Transverse colon (tissue), 3 donors: ENCODE results near the gene GPC6.

ENCODE experiments used
- POLR2A ChIP-seq: fragments of 450-650 bp; IDR thresholded peaks from one replicate; pipeline ENCODE4 v1.6.1; 2016; ENCODE audit warnings: antibody characterized with exemption, mild to moderate bottlenecking, moderate library complexity
- TF ChIP-seq, protein P1 (sequence below), 5 experiments: fragments of 200-600 bp in 3 of 5; fragments of 450-650 bp in 2 of 5; sonication (generic) in 3 of 5; IDR thresholded peaks; 1 replicate in 2 of 5; 2 replicates in 3 of 5; pipeline ENCODE4 v1.5.1; 2016 to 2017; ENCODE audit warnings: antibody characterized with exemption in 5 of 5, inconsistent platforms in 3 of 5, mild to moderate bottlenecking in 2 of 5, moderate library complexity in 1 of 5

DNA sequence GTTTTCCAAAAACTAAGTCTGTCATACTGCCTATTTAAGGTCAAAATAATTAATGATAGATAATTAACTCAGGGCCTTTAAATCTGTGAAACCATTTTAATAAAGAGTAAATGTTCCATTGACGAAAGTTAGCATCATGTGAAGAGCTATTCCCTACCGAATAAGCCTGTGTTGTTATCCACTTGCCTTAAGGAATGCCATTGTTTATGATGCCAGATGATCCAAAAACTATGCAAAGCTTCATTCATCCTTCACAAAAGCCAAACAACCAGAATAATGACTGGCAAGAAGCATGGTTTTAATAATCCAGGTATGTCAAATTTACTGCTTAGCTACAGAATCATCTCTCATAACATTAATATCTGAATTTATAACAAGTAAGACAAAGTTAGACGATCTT is 6.5 kb upstream of the GPC6 start:
- TF ChIP-seq POLR2A: no peak
- TF ChIP-seq, protein P1, sequence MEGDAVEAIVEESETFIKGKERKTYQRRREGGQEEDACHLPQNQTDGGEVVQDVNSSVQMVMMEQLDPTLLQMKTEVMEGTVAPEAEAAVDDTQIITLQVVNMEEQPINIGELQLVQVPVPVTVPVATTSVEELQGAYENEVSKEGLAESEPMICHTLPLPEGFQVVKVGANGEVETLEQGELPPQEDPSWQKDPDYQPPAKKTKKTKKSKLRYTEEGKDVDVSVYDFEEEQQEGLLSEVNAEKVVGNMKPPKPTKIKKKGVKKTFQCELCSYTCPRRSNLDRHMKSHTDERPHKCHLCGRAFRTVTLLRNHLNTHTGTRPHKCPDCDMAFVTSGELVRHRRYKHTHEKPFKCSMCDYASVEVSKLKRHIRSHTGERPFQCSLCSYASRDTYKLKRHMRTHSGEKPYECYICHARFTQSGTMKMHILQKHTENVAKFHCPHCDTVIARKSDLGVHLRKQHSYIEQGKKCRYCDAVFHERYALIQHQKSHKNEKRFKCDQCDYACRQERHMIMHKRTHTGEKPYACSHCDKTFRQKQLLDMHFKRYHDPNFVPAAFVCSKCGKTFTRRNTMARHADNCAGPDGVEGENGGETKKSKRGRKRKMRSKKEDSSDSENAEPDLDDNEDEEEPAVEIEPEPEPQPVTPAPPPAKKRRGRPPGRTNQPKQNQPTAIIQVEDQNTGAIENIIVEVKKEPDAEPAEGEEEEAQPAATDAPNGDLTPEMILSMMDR (IDR thresholded peaks at IDR 0.05): no peak
